DMS53 (cell line): ENCODE measurements around the gene GALNT4.

Experiments used
- DNase-seq: peaks from one replicate; lab custom pipeline; 2025; lab: John Stamatoyannopoulos, UW

GALNT4 gene

DNA sequence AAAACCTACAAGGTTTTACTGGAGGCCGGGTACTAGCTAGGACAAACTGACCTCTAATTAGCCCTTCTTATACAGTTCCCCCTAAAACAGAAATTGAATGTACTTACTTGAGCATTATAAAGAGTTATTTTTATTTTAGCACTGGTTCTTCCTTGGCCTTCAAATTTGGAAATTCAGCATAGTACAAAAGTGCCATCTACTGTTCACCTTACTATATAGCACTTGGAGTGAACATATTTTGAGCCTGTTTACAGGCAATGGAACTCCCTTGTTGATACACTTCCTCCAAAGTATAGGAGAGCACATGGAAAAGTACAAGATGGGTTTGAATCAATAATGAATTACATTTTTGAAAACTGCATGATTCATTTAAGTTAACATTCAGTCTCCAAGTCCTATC, 5.1 kb upstream of the GALNT4 start:
- peak; percentile 78 for DNase-seq

DNA sequence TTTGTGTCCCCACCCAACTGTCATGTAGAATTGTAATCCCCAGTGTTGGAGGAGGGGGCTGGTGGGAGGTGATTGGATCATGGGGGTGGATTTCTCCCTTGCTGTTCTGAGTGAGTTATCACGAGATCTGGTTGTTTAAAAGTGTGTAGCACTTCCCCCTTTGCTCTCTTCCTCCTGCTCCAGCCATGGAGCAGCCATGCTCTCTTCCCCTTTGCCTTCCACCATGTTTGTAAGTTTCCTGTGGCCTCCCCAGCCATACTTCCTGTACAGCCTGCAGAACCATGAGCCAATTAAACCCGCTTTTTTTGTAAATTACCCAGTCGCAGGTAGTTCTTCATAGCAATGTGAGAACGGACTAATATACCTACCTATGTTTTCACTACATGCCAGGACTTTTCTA, 3.8 kb upstream of the GALNT4 start:
- no peak for DNase-seq

DNA sequence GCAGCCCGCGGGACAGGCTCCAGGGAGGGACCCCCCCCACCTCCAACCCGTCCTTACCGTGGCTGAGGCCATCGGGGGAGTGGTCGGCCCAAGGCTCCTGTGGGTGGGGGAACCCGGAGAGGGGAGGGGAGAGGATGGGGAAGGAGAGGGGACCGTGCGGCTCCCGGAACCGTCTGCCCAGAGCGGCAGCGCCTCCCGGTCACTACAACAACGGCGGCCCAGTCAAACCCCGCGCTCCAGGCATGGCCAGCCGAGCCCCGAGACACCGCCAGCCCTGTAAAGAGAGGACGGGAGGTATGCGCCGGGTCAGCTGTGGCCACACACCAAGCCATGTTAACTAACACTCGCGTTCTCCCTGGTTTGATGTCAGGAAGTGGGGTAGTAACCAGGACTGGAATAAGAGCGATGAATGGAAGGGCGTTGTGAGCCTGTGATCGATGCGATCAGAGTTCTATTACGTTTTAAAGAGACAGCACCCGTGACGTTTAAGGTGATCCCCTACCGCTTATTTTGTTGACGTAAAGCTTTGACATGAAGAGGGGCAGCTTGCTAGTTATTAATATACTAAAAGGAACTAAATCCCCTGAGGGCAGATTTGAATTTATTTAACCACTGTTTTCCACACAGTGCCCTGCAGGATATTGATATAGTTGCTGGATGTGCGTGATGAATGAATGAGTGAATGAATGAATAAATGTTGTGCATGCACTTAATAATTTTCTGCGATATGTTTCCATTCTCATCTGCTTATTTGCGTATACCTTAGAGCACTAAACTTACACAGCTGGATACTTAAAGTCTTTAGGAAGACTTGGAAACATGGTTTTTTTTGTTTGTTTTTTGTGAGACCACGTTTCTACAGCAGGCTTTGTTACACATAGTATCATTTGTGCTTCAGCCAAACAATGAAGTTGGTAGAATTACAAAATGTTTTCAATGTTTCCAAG, 1.5 kb upstream of the GALNT4 start, which contains the start of gene POC1B:
Gene POC1B (minus strand): TSS at position 224 of the 947 bp plus-strand sequence. CDS start 152 bp downstream, at position 72.
- peak; percentile 98 for DNase-seq

DNA sequence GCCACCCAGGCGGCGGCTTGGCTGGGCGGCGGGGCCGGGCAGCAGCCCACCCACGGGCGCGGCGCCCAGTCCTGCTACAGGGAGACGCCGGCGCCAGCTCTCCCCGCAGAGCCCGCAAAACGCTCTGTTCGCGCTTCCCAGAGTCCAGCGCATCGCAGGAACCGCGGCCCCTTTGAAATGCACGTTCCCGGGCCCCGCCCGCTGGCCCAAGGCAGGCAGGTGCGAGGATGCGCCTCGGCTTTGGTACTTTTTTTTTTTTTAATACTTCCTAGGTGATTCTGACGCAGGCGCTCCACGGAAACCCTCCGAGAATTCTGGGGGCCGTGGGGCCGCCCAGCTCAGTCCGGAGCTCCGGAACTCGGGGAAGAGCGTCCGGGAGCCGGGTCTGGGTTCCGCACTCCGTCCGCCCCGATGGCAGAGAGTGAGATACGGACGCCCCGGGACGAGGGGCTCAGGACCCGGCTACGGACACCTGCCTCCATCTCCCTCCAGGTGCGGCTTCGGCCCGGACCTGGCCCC, 768 bp upstream of the GALNT4 start:
- DNase-seq = peak; percentile 94

DNA sequence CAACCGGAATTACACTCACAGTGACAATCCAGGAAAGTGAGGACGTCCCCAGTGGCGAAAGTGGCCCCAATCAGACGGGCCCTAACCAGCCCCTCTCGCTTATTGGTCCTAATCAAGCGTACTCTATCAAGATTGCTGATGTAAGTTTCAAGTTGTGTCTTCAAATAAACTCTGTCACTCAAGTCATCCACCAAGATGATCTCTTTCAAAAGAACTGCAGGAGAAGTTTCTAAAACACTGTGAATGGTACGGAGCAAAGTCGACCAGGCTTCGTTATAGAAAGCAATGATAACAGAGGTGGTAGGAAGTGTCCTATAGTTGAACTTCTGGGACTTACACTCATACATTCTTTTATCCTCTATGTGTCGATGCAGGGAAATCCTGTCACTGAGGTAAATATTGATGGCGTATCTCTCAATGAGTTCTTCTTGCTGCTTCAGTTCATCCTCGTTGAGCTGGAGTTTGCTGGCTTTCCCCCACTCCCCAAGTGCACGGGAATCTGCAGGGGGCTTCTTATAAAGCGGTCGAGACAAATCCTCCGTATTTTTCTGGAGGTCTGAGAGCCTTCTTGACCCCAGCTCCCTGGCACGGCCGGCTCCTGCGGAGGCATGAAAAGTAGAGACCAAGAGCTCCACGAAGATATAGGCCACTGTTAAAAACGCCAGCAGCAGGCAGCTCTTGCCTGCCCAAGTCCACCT, 604 bp downstream of the GALNT4 start:
- no peak for DNase-seq

DNA sequence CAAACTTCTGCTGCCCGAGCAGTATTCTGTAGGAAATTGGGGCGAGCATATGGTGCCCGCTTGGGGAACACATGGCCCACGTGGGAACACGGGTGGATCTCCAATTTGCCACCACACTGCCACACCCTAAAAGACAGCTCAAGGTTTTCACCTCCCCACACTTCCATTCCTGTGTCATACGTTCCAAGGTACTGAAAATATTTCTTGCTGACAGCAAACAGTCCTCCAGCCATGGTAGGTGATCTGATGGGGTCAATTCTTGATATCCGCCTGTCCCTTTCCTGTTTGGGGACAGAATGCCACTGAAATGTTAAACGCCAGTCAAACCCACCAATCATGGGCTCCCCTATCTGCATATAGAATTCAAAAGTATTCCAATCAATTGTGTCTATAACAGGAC, 1.2 kb downstream of the GALNT4 start:
- DNase-seq = no peak

DNA sequence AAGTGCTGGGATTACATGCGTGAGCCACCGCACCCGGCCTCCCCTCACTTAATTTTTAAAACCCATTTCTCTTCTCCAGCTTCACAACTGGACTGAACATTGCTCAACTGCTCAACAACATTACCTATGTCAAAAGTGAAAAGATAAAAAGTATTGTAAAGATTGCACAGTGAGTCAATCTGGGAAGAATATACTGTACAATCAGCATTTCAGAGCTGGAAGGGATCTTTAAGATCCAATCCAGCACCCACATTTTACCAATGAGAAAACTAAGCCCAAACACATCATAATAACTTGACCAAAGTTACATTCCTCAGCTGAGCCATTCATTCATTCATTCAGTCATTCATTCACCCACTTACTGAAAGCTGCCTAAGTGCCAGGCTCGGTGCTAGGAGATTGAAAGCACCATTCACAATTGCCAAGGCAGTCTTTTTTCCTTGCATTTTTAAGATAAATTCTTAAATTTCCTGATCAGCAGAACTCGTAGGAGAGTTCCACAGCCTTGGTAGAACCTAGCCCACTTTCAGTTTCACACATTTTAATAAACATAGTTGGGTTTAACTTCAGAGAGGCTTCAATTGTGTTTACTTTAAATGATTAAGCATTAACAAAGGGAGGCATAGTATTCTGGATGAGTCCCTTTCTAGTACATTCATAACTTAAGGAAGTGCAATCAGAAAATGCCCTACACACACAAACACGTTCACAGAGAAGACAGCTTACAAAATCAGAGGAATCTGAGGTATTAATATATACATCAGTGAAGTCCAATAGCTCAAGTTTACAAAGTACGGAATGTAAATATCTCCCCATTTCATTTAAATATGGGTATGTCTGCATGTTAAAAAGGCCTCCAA, 3.0 kb downstream of the GALNT4 start:
- DNase-seq = peak; percentile 54

DNA sequence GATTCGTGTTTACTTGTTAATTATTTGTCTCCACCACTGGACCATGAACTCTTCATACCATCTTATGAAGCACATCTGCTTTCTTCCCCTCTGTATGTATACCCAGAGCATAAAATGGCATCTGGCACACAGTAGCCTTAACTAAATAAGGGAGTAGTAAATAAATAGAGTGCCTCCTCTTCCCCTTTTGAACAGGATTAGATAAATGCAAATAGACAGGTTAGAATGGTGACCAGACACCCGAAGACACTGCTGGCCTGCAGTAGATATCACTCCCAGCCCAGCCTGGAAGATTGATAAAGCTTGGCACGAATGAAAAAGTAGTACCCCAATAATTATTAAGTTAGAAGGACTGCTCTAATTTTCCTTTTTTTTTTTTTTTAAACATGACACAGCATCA, 6.9 kb downstream of the GALNT4 start:
- DNase-seq = peak; percentile 88

DNA sequence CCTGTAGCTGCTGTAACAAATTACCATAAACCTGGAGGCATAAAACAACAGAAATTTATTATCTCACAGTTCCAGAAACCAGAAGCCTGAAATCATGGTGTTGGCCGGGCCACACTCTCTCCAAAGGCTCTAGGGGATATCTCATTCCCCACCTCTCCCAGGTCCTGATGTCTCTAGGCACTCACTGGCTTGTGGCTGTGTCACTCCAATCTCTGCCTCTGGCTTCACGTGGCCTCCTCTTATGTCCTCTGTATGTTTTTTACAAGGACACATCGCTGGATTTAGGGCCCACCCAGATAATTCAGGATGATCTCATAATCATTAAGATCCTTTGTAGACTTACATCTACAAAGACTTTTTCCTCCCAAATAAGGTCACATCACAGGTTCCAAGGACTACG, 8.0 kb downstream of the GALNT4 start:
- DNase-seq = peak; percentile 28

DNA sequence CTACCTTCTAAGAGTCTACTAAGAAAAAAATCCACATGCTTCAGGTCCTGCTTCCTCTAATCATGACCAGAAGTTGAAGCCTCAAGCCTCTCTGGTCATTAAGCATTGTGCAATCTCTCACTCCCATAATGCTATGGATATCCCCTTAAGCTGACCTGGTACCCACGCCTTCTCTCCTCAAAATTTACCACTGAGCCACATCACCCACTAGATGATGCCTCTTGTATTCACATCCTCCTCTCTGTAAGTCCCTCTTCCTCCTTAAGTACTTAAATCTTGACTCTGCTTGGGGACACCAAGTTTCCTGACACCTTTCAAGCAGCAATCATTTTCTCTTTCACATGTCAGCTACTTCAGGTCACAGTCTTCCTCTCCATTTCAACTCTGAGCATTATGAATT, 9.8 kb downstream of the GALNT4 start:
- DNase-seq = no peak

DNA sequence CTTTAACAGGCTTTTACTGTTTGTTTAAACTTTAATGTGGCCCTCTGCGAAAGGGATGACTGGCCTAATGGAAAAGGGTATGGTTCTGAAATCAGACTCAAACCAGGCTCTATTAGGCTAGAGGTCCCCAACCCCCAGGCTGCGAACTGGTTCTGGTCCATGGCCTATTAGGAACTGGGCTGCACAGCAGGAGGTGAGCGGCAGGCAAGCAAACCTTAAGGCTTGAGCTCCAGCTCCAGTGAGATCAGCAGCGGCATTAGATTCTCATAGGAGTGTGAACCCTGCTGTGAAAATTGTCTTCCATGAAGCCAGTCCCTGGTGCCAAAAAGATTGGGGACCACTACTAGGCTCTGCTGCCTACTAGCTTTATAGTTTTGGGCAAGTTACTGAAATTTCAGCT, 11.1 kb downstream of the GALNT4 start:
- no peak for DNase-seq

DNA sequence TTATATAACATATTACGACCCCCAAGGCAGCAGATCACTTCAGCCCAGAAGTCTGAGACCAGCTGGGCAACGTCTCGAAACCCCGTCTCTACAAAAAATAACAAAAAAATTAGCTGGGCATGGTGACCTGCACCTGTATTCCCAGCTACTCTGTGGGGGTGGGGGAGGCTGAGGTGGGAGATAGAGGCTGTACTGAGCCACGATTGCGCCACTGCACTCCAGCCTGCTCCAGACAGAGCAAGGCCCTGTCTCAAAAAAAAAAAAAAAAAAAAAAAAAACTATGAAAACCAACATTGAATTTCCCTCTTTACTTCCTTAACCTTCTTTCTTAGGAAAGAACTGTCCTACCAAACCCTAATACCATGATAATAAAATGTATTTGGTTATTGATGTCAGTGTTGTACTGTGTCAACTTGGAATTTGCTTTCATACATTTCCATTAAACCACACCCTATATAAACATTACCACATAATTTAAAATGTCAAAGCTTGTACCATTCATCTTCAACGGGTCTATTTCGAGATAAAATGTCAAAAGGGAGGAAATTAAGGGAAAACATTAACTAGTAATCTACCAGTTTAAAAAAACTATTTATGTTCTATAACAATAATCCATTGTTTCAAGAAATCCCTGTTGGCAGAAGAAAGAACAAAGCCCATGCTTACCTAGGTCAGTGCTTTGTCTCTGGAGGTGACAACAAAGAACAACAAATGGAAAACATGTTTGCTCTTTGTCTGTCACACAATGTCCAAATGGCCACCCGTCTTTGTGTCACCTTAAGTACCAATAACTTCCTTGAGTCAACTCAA, 17.4 kb downstream of the GALNT4 start:
- DNase-seq = peak; percentile 52

DNA sequence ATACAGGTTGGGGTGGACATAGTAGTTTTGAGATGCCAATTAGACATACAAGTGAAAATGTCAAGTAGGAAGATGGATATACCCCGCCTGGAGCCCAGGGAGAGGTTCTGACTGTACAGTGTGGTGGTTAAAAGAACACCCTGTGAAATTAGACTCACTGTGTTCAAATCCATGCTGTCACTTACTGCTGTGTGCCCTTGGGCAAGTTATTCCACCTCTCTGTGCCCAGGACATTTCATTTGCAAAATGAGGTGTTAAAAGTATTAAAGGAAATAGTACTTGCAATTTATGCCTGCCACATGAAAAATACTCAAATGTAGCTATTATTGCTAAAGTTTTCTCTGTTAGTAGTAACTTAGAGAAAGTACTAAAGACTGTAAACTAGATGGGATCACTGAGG, 18.5 kb downstream of the GALNT4 start:
- DNase-seq = no peak

DNA sequence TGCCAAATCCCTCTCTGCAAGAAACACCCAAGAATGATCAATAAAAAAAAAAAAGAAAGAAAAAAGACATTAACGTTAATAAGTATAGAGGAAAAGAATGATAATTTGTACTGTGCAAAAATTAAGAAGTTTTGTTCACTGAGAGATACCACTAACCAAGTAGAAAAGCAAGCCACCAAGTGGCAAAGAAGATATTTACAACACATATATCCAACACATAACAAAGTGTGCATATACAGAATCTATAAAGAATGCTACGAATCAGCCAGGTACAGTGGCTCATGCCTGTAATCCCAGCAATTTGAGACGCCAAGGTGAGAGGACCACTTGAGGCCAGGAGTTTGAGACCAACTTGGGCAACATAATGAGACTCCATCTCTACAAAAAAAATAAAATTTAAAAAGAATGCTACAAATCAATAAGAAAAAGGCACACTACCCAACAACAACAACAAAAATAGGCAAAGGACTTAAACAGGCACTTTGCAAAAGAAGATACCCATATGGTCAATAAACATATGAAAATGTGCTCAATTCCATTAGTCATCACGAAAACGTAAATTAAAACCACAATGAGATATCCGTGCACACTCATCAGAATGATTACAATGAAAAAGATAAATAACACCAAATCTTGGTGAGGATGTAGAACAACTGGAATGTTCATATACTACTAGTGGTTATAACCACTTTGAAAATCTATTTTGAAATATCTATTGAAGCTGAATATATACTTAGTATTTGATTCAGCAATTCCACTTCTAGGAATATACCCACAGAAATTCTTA, 19.8 kb downstream of the GALNT4 start:
- no peak for DNase-seq

DNA sequence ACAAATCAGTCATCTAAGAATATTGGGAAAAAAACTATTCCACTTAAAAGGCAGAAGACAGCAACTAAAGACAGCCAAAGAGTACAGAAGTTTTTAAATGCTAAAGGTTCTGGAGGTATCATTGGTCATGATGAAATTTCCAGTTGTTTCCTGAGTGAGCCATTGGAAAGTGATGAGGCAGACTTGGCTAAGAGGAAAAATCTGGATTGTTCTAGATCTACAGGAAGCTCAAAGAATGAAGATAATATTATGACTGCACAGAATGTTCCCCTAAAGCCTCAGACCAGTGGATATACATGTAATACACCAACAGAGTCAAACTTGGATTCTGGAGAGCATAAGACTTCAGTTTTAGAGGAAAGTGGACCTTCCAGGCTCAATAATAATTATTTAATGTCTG, 22.8 kb downstream of the GALNT4 start:
- DNase-seq = no peak

DNA sequence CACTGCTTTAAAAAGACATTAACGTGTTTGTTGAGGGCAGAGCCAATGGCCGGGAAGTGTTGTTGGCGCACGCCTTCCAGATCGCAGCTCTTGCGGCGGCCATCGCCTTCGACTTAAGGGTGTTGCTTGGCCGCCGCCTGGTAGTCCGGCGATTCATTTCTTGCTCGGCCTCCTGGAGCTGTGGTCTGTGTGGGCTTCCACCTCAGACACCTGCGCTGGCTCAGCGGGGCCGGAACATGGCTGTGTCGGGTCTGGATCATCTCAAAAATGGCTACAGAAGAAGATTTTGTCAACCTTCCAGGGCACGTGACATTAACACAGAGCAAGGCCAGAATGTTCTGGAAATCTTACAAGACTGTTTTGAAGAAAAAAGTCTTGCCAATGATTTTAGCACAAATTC, 24.7 kb downstream of the GALNT4 start:
- no peak for DNase-seq

DNA sequence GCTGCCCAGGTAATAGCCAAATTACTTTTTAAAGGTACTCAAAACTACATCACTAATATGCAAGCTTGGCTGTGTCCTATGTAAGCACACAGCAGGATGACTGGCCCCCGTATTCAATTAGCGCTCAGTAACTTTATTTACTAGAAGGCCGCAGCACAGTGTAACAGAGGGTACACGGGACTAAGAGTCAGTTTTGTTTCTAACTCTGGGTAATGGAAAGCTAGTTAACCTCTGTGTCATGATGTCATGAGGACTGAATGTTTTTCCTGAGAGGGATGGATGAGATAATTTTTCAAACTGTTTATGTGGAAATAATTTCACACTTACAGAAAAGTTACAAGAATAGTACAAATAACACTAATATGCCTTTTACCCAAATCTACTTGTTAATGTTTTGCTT, 27.1 kb downstream of the GALNT4 start:
- DNase-seq = no peak

DNA sequence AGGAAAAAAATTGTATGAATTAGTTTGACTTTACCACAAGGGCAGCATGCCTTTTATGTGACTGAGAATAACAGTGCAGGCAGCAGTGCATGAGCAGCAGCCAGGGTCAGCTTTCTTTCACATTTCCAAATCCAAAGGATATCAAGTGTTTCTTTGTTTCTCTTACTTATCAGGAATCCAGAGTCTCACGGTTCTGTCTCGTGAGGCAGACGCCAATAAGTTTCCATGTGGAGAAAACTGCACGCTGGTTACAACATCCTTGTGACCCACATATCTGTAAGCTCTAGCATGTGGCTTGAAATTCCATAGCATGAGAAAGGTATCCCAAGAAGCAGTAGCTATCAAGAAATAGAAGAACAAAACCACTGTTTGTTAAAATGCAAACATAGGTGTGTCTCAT, 27.6 kb downstream of the GALNT4 start:
- no peak for DNase-seq

DNA sequence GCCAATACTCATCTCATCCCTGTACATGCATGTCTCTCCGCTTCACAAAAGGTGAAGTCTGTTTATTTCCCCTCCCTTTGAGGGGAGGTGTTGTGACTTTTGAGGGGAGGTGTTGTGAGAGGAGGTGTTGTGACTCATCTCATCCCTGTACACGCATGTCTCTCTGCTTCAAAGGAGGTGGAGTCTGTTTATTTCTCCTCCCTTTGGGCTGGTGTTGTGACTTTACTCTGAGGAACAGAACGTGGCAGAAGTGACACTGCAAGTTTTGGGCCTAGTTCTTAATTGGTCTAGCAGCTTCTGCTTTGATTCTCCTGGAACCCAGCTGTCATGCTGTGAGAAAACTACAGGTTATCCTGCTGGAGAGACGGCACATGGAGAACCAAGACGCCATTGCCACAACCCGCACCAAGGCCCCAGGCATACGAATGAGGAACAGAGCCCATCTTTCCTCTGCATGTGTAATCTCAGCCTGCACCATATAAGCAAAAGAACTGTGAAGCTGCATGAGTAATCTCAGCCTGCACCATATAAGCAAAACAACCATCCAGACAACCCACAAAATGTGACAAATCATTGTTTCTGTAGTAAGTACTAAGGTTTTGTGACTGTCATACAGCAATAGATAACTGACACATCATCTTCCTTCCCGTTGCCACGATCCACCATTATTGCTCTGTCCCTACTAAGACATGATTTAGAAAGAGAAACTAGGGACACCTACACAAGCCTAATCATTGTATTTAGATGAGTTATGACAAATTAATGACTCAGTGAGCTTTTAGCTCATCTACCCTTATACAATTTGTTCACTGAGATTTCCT, 30.0 kb downstream of the GALNT4 start:
- no peak for DNase-seq
